ENCODE results near the gene USP47.

The USP47 gene

GRCh38 chr11:11967669-11968510 is 126.1 kb downstream of the USP47 start:
- DNase-seq: no peak

GRCh38 chr11:11968511-11969280 is 126.9 kb downstream of the USP47 start:
- DNase-seq: no peak

- DNase-seq: no peak
Measured at GRCh38 chr11:11969380-11970215, 127.8 kb downstream of the USP47 start.

- no peak for DNase-seq
Measured at GRCh38 chr11:11970556-11970955, 128.8 kb downstream of the USP47 start.

- no peak for DNase-seq
Measured at GRCh38 chr11:11971906-11972547, 130.3 kb downstream of the USP47 start.

- no peak for DNase-seq
Measured at GRCh38 chr11:11972730-11973341, 131.1 kb downstream of the USP47 start.

- DNase-seq: no peak
Measured at GRCh38 chr11:11973361-11973800, 131.6 kb downstream of the USP47 start.

- DNase-seq: no peak
Measured at GRCh38 chr11:11973866-11974265, 132.1 kb downstream of the USP47 start.

- no peak for DNase-seq
Measured at GRCh38 chr11:11975201-11976092, 133.7 kb downstream of the USP47 start.

GRCh38 chr11:11976481-11977127 is 134.8 kb downstream of the USP47 start:
- DNase-seq: no peak

GRCh38 chr11:11977206-11977938 is 135.6 kb downstream of the USP47 start:
- no peak for DNase-seq

- DNase-seq: no peak
Measured at GRCh38 chr11:11978098-11978637, 136.4 kb downstream of the USP47 start.

- no peak for DNase-seq
Measured at GRCh38 chr11:11978792-11979487, 137.2 kb downstream of the USP47 start.

GRCh38 chr11:11979488-11980117 is 137.8 kb downstream of the USP47 start:
- no peak for DNase-seq

- no peak for DNase-seq
Measured at GRCh38 chr11:11980200-11980599, 138.4 kb downstream of the USP47 start.

- DNase-seq: no peak
Measured at GRCh38 chr11:11980841-11981308, 139.1 kb downstream of the USP47 start.

GRCh38 chr11:11981364-11981763 is 139.6 kb downstream of the USP47 start:
- DNase-seq: no peak

- DNase-seq: no peak
Measured at GRCh38 chr11:11981840-11982239, 140.1 kb downstream of the USP47 start.
